Mesodermal cell (in vitro differentiated cells): ENCODE results near the gene USP47.

ENCODE experiments used
- H3K27ac ChIP-seq: 2 replicates; pipeline ENCODE4 v1.7.0; 2013; ENCODE audit warnings: mild to moderate bottlenecking, low read depth, low read length, moderate library complexity; ENCODE audit not compliant: severe bottlenecking
- H3K36me3 ChIP-seq: 2 replicates; pipeline ENCODE4 v1.7.1; 2013; ENCODE audit warnings: mild to moderate bottlenecking, low read length, moderate library complexity; ENCODE audit not compliant: control insufficient read depth, insufficient read depth
- H3K4me1 ChIP-seq: one replicate; pipeline ENCODE4 v1.7.1; 2013; ENCODE audit warnings: mild to moderate bottlenecking, low read length; ENCODE audit not compliant: insufficient read depth, control insufficient read depth, poor library complexity, severe bottlenecking
- H3K4me3 ChIP-seq: 2 replicates; pipeline ENCODE4 v1.7.0; 2013; ENCODE audit warnings: low read length, control low read depth, mild to moderate bottlenecking; ENCODE audit not compliant: insufficient read depth, poor library complexity, severe bottlenecking; ENCODE audit errors: extremely low read depth
- H3K9me3 ChIP-seq: 2 replicates; pipeline ENCODE4 v1.7.1; 2013; ENCODE audit warnings: mild to moderate bottlenecking, low read length, moderate library complexity; ENCODE audit not compliant: control insufficient read depth
- WGBS, 2 experiments: methylation state at CpG; one replicate each; pipeline ENCODE4 v1.1.5; 2013; ENCODE audit warnings: missing lambda C conversion rate in 2 of 2; ENCODE audit not compliant: insufficient coverage in 2 of 2; 5-methylcytosine and 5-hydroxymethylcytosine counted together

USP47 gene

GRCh38 chr11:12003336-12003735, 161.6 kb downstream of the USP47 start:
- Histone ChIP-seq H3K4me1 (peaks cover 38% of the 10 kb centered on the region), H3K36me3 (peaks cover 57% of the 10 kb centered on the region), H3K4me3 (no peak overlapping the region), H3K9me3 (no peaks in the 10 kb centered on the region), H3K27ac (no peak overlapping the region)
- 89 to 95% methylated on average over 1 to 2 of the region's 2 CpGs for WGBS, 2 experiments

GRCh38 chr11:12003815-12004214, 162.0 kb downstream of the USP47 start:
- Histone ChIP-seq H3K4me3 (no peak overlapping the region), H3K27ac (no peak overlapping the region), H3K36me3 (peaks cover 57% of the 10 kb centered on the region), H3K4me1 (peaks cover 34% of the 10 kb centered on the region), H3K9me3 (no peaks in the 10 kb centered on the region)
- WGBS, 2 experiments = 93 to 100% methylated on average over 3 of the region's 4 CpGs

- no peaks in the 10 kb centered on the region for H3K9me3 ChIP-seq
- H3K4me3 ChIP-seq = no peak overlapping the region
- 86 to 94% methylated on average over 1 to 2 of the region's 4 CpGs for WGBS, 2 experiments
- H3K4me1 ChIP-seq = peaks cover 35% of the 10 kb centered on the region
- H3K36me3 ChIP-seq = peaks cover 57% of the 10 kb centered on the region
- H3K27ac ChIP-seq = no peak overlapping the region
Observed at GRCh38 chr11:12005061-12005460, 163.3 kb downstream of the USP47 start.

- Histone ChIP-seq H3K9me3 (no peaks in the 10 kb centered on the region), H3K36me3 (peaks cover 56% of the 10 kb centered on the region), H3K4me1 (peaks cover 35% of the 10 kb centered on the region), H3K27ac (no peak overlapping the region), H3K4me3 (no peak overlapping the region)
- WGBS, 2 experiments = 100% methylated on average over 1 of the region's 1 CpG; no CpG with 5 or more reads in 1 of the 2 experiments
Observed at GRCh38 chr11:12005476-12005875, 163.7 kb downstream of the USP47 start.

- 96% methylated on average over 5 of the region's 7 CpGs for WGBS, 2 experiments
- H3K9me3 ChIP-seq = no peaks in the 10 kb centered on the region
Observed at GRCh38 chr11:12006552-12007229, 164.9 kb downstream of the USP47 start.

GRCh38 chr11:12007230-12007593, 165.4 kb downstream of the USP47 start:
- Histone ChIP-seq H3K27ac (no peak overlapping the region), H3K4me3 (peak overlapping the region; percentile 79), H3K9me3 (no peaks in the 10 kb centered on the region), H3K4me1 (peaks cover 35% of the 10 kb centered on the region), H3K36me3 (peaks cover 39% of the 10 kb centered on the region)
- WGBS, 2 experiments = 91 to 93% methylated on average over 4 to 5 of the region's 5 CpGs

More at GRCh38 chr11:12006552-12007229, 164.9 kb downstream of the USP47 start:
- H3K27ac ChIP-seq = no peak overlapping the region
- H3K4me1 ChIP-seq = peaks cover 35% of the 10 kb centered on the region
- peak overlapping the region; percentile 79 for H3K4me3 ChIP-seq
- peaks cover 44% of the 10 kb centered on the region for H3K36me3 ChIP-seq

- Histone ChIP-seq H3K4me3 (peak within 1 kb of the TSS; percentile 79), H3K36me3 (peaks cover 30% of the 10 kb centered on the region), H3K9me3 (no peaks in the 10 kb centered on the region), H3K27ac (no peak within 1 kb of the TSS), H3K4me1 (peaks cover 35% of the 10 kb centered on the region)
- 7 to 13% methylated on average over 37 to 55 of the region's 71 CpGs for WGBS, 2 experiments
Observed at GRCh38 chr11:12007769-12008737, 166.3 kb downstream of the USP47 start, which contains the start of gene DKK3. DKK3 (minus strand) TSS chr11:12008626; CDS start chr11:12008582, 44 bp downstream.
